ENCODE data around the gene HAUS2. TPM values are rescaled to one million over a fixed set of nuclear protein-coding genes. Genes with fewer than 3 reads are reported as not detected.
A peak's percentile ranks its signal among the peaks of the same experiment; 100 is the strongest.

Gene HAUS2
- total RNA-seq, 2 donors from 2014 or later = 32.9 to 34.4 TPM

DNA sequence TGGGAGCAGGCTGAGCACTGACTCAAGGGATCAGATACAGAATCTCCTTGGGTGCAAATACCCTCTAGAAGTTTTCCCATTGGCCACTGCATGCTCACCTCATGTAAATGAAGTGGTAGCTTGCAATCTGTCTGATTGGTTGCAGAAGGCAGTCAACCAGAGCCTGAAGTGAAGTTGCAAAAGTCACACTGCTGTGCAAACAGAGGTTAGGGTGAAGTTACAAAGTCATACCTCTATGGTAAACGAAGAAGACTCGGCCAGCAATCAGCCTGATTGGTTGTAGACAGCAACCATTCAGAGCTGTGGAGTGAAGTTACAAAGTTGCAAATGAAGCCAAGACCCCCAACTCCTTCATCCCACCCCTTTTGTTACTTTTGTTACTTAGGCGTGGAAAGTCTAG, 53.9 kb downstream of the HAUS2 start:
- Mint-ChIP-seq H3K9me3 (peaks cover 26% of the 10 kb centered on the region), H3K27me3 (ENCODE audit: insufficient read depth) (peaks cover 3% of the 10 kb centered on the region), H3K4me1 (no peaks in the 10 kb centered on the region), H3K36me3 (ENCODE audit: low read depth) (peaks cover 2% of the 10 kb centered on the region), H3K27ac (no peak overlapping the region), H3K4me3 (no peak overlapping the region)
- 95 to 96% methylated on average over 3 of the region's 3 CpGs for WGBS, 2 experiments (ENCODE audit: insufficient coverage in 1 of 2, insufficient read length in 1 of 2)
- peaks cover 16% of the 10 kb centered on the region for H3K9me3 ChIP-seq (ENCODE audit: control insufficient read depth, low read length)
- no peak overlapping the region for H3K4me3 ChIP-seq (ENCODE audit: low read length)
- no peak overlapping the region for H3K27ac ChIP-seq (ENCODE audit: low read depth, low read length)
- H3K9ac ChIP-seq (ENCODE audit: extremely low read depth, low read length, poor library complexity, severe bottlenecking) = no peak overlapping the region
- H3K27me3 ChIP-seq (ENCODE audit: control insufficient read depth, insufficient read depth, low read length, poor library complexity, severe bottlenecking) = peaks cover 9% of the 10 kb centered on the region
- H3K36me3 ChIP-seq (ENCODE audit: control insufficient read depth, insufficient read depth, low read length) = no peaks in the 10 kb centered on the region
- TF ChIP-seq, protein P1, sequence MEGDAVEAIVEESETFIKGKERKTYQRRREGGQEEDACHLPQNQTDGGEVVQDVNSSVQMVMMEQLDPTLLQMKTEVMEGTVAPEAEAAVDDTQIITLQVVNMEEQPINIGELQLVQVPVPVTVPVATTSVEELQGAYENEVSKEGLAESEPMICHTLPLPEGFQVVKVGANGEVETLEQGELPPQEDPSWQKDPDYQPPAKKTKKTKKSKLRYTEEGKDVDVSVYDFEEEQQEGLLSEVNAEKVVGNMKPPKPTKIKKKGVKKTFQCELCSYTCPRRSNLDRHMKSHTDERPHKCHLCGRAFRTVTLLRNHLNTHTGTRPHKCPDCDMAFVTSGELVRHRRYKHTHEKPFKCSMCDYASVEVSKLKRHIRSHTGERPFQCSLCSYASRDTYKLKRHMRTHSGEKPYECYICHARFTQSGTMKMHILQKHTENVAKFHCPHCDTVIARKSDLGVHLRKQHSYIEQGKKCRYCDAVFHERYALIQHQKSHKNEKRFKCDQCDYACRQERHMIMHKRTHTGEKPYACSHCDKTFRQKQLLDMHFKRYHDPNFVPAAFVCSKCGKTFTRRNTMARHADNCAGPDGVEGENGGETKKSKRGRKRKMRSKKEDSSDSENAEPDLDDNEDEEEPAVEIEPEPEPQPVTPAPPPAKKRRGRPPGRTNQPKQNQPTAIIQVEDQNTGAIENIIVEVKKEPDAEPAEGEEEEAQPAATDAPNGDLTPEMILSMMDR (conservative IDR thresholded peaks at IDR 0.05) = no peak
- no peaks in the 10 kb centered on the region for H3K4me1 ChIP-seq (ENCODE audit: control insufficient read depth, insufficient read depth, low read length)
- DNase-seq = no peak

DNA sequence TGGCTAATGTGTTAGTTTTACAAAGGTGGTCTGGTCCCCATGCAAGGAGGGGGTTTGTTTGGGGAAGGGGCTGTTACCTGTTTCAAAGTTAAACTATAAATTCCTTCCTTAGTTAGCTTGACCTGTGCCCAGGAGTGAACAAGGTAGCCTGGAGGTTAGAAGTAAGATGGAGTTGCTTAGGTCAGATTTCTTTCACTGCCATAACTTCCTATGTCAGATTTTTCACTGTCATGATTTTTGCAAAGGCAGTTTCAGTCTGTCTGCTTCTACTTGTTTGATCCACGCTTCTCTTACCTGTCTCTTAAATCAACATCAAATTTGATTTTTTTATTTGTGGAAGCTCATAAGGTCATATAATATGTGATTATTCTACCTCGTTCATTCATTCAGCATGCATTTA, 55.3 kb downstream of the HAUS2 start:
- 92% methylated on average over 2 of the region's 2 CpGs; no CpG with 5 or more reads in 1 of the 2 experiments for WGBS, 2 experiments (ENCODE audit: insufficient coverage in 1 of 2, insufficient read length in 1 of 2)
- DNase-seq = no peak
- peaks cover 3% of the 10 kb centered on the region for H3K27me3 Mint-ChIP-seq (ENCODE audit: insufficient read depth)

DNA sequence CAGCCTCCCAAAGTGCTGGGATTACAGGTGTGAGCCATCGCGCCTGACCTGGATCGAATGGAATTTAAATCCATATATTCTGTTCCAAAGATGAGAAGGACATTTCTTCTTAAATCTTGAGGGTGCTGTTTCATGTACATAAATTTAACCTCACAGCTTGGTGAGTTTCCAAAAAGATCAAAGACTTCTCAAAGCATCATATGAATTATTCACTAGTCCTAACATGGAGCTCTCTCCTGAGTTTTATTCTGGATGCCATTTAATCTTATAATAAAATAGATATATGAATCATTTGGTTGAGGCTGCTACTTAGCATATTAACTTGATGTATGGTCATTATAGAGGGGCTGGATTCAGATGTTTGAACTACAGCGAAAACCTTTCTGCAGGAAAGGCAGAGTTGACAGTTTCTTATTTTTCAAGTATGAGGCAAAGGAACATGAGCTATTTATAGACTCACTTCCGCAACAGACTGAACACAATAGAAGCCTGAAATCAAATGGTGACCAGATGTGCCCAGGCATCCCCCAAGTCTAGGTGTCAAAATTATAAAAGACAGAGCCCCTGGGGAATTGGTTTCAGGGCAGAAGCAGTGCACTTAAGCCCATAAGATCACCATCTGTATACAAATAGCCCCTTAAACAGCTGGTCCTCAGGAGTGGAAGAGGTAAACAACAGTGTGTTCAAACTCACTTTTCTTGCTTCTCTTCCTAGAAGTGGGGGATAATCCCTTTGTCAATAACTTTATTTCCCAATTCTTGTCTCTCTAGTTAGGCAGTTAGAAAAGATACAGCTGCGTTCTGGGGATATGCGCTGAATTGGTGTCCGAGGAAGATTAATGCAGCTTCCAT, 56.5 kb downstream of the HAUS2 start:
- Mint-ChIP-seq H3K27me3 (ENCODE audit: insufficient read depth) (peaks cover 3% of the 10 kb centered on the region), H3K27ac (no peak overlapping the region), H3K36me3 (ENCODE audit: low read depth) (peaks cover 2% of the 10 kb centered on the region), H3K9me3 (peaks cover 25% of the 10 kb centered on the region), H3K4me1 (peaks cover 6% of the 10 kb centered on the region), H3K4me3 (no peak overlapping the region)
- Histone ChIP-seq H3K9ac (ENCODE audit: extremely low read depth, low read length, poor library complexity, severe bottlenecking) (no peak overlapping the region), H3K4me3 (ENCODE audit: low read length) (no peak overlapping the region), H3K9me3 (ENCODE audit: control insufficient read depth, low read length) (peaks cover 16% of the 10 kb centered on the region), H3K27me3 (ENCODE audit: control insufficient read depth, insufficient read depth, low read length, poor library complexity, severe bottlenecking) (peaks cover 23% of the 10 kb centered on the region), H3K27ac (ENCODE audit: low read depth, low read length) (peak overlapping the region; percentile 1), H3K4me1 (ENCODE audit: control insufficient read depth, insufficient read depth, low read length) (no peaks in the 10 kb centered on the region), H3K36me3 (ENCODE audit: control insufficient read depth, insufficient read depth, low read length) (no peaks in the 10 kb centered on the region)
- TF ChIP-seq, protein P1 (conservative IDR thresholded peaks at IDR 0.05) = no peak
- WGBS, 2 experiments (ENCODE audit: insufficient coverage in 1 of 2, insufficient read length in 1 of 2) = 96 to 97% methylated on average over 8 of the region's 8 CpGs
- DNase-seq = no peak

More for the DNA sequence above, 55.3 kb downstream of the HAUS2 start:
- Histone ChIP-seq H3K27me3 (ENCODE audit: control insufficient read depth, insufficient read depth, low read length, poor library complexity, severe bottlenecking) (peaks cover 19% of the 10 kb centered on the region), H3K9me3 (ENCODE audit: control insufficient read depth, low read length) (peaks cover 16% of the 10 kb centered on the region), H3K4me1 (ENCODE audit: control insufficient read depth, insufficient read depth, low read length) (no peaks in the 10 kb centered on the region), H3K9ac (ENCODE audit: extremely low read depth, low read length, poor library complexity, severe bottlenecking) (no peak overlapping the region), H3K36me3 (ENCODE audit: control insufficient read depth, insufficient read depth, low read length) (no peaks in the 10 kb centered on the region), H3K27ac (ENCODE audit: low read depth, low read length) (no peak overlapping the region), H3K4me3 (ENCODE audit: low read length) (no peak overlapping the region)
- peaks cover 26% of the 10 kb centered on the region for H3K9me3 Mint-ChIP-seq
- H3K27ac Mint-ChIP-seq = no peak overlapping the region
- peaks cover 2% of the 10 kb centered on the region for H3K36me3 Mint-ChIP-seq (ENCODE audit: low read depth)
- H3K4me3 Mint-ChIP-seq = no peak overlapping the region
- TF ChIP-seq, protein P1 (conservative IDR thresholded peaks at IDR 0.05) = no peak
- peaks cover 6% of the 10 kb centered on the region for H3K4me1 Mint-ChIP-seq
